ENCODE results near the gene MYOM3. TPM values are rescaled to one million over a fixed set of nuclear protein-coding genes. Genes with fewer than 3 reads are reported as not detected.

The MYOM3 gene
- polyA plus RNA-seq, 4 donors, result 21.5 to 27.1 (median 22.8) TPM

DNA sequence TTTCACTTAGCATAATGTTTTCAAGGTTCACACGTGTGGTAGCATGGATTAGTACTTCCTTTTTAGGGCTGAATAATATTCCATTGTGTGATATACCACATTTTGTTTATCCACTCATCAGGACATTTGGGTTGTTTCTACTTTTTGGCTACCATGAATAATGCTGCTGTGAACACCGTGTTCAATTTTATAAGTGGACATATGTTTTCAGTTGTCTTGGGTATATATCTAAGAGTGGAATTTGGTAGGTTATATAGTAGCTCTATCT lies 27.2 kb upstream of the MYOM3 start:
- DNase-seq (ENCODE audit: low read depth in 4 of 4, low spot score in 3 of 4), result no peak

DNA sequence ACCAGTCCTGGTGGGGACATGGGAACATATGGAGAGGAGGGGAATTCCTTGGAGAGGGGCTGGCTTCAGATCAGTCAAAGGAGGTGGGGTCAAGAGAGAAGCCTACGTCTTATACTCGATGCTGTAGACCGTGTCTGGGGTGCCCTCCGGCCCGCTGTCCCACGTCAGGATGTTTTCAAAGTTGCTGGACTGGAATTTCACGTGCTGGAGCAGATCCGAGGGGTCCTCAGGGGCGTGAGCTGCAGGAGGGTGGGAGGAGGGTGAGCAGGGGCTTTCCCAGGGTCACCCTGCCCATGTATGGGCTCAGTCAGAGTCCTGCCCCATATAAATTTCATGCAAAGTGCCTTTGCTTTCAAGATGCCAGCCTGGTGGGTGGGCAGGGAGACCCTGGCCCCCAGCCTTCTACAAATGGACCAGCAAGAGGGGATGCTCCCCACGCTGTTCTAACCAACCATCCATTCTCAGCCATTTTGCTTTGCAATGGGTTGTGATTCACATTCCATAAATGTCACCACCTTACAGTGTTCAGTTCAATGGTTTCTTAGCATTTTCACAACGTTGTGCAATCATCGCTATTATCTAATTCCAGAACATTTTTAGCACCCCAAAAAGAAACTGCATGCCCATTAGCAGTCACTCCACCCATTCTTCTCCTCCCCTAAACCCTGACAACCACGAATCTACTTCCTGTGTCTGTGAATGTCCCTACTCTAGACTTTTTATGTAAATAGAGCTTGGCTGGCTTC lies 26.7 kb upstream of the MYOM3 start:
- DNase-seq (ENCODE audit: low read depth in 4 of 4, low spot score in 3 of 4), result no peak

DNA sequence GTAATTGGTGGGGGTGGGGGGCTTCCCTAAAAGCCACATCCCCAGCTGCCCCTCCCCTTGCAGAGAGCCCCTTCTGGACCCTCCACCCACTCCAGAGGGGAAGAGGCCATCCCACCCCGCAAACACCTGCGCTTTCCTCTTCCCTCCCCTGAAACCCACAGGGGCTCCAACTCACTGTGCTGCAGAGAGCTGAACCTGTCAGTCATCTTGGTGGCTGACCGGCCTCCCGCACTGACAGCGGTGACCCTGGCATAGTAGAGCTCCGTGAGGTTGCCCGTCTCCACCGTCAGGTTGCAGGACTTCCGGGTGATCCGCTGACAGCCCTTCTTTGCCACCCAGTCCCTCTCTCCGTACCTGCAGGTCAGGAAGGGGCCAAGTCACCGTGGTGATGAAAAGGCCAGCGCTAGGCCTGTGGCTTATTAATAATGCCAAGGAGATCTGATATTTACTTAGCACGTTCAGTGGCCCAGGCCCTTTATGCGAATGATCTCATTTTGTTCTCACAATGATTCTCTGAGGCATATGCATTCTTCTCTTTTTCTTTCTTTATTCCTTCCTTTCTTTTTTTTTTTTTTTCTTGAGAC lies 25.1 kb upstream of the MYOM3 start:
- DNase-seq (ENCODE audit: low read depth in 4 of 4, low spot score in 3 of 4), result no peak

DNA sequence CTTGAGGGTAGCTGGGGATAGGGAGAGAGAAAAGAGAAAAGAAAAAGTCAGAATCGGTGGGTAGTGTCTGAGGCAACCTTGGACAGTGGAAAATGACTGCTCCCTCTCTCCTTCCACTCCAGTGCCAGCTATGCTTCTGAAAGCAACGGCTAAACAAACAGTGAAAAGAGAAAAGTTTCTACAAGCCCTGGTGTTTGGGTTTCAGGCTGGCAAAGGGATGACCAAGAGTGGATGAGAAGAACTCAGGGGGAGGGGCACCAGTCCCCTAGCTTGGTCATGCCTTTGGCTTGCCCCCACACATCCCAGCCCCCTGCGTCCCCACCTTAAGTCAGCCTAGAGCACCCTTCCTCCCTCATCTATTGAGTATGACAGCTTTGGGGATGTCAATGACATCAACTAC lies 22.4 kb upstream of the MYOM3 start:
- DNase-seq (ENCODE audit: low read depth in 4 of 4, low spot score in 3 of 4), result no peak

DNA sequence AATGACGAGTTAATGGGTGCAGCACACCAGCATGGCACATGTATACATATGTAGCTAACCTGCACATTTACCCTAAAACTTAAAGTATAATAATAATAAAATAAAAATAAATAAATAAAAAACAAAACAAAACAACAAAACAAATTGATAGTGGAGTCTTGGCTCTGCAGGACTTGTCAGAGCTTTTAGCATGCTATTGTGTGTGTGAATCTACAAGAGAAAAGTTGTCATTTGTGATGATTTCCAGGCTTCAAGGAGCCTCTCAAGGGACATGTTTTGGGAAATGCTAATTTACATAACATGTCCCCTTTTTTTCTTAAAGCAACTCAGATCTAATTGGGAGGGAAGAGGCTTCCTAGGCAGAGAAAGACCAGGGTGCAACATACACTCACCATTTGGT lies 21.9 kb upstream of the MYOM3 start:
- no peak for DNase-seq (ENCODE audit: low read depth in 4 of 4, low spot score in 3 of 4)

DNA sequence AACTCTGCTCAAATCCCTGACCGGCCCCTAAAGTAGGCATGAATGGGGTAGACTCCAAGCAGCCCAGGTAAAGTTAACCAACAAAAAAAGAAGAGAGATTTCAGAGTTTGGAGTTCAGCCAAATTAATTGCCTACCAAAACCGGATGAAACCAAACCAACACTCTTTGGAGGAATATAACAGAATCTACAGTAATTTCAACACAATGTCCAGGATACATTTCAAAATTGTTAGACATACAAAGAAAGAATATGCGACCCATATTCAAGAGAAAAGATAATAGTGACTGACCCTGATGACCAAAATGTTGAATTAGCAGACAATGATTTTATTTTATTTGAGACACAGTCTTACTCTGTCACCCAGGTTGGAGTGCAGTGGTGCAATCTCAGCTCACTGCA lies 18.4 kb upstream of the MYOM3 start:
- no peak for DNase-seq (ENCODE audit: low read depth in 4 of 4, low spot score in 3 of 4)

DNA sequence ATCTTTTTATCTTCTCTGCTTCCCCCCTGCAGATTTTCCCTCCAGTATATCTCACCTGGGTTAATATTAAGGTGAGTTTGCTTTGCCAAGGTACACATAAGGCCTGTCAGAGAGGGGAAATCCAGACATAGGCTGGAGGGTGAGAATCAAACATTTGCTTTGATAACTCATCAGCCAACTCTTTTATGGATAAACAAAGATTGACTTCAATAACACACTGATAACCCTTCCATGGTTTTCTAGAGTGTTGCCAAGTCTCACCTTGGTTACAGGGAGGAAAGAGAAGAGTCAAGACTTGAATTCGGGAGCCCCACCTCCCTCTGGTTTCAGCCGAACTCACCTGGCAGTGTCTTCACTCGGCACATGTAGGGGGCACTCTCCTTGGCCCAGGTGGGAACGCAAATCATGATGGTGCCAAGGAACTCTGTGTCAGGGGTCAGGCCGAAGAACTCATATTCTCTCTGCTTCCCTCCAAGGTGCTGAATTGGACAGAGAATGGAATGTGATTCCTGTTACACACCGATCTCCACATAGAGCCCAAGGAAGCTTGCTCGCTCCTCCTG lies 15.9 kb upstream of the MYOM3 start:
- no peak for DNase-seq (ENCODE audit: low read depth in 4 of 4, low spot score in 3 of 4)

DNA sequence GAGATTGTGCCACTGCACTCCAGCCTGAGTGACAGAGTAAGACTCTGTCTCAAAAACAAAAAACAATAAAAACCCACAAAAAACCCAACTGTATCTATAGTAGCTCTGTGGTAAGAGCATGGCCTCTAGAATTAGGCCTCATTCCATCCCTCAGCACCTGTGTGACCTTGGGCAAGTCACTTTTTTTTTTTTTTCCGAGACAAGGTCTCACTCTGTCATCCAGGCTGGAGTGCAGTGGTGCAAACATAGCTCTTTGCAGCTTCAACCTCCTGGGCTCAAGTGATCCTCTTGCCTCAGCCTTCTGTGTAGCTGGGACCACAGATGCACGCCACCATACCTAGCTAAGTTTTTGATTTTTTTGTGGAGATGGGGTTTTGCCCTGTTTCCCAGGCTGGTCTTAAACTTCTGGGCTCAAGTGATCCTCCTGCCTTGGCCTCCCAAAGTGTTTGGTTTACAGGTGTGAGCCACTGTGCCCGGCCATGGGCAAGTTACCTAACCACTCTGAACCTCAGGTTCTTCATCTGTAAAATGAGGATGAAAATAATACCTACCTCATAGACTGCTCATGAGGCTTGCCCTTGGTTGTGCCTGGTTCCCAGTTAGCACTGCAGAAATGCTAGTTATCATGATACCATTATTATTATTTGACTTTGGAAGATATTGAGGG lies 15.3 kb upstream of the MYOM3 start:
- DNase-seq (ENCODE audit: low read depth in 4 of 4, low spot score in 3 of 4), result no peak

DNA sequence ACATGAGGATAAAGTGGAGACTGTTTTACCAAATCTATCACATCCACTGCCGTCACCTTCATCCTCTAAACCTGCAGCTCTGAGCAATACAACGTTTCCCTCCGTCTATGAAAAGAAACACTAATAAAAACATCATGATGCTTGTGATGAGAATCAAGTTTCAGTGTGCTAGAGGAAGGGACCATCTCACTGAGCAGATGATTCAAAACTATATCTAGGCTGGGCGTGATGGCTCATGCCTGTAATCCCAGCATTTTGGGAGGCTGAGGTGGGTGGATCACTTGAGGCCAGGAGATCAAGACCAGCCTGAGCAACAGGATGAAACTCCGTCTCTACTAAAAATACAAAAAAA lies 14.7 kb upstream of the MYOM3 start:
- DNase-seq (ENCODE audit: low read depth in 4 of 4, low spot score in 3 of 4), result no peak

DNA sequence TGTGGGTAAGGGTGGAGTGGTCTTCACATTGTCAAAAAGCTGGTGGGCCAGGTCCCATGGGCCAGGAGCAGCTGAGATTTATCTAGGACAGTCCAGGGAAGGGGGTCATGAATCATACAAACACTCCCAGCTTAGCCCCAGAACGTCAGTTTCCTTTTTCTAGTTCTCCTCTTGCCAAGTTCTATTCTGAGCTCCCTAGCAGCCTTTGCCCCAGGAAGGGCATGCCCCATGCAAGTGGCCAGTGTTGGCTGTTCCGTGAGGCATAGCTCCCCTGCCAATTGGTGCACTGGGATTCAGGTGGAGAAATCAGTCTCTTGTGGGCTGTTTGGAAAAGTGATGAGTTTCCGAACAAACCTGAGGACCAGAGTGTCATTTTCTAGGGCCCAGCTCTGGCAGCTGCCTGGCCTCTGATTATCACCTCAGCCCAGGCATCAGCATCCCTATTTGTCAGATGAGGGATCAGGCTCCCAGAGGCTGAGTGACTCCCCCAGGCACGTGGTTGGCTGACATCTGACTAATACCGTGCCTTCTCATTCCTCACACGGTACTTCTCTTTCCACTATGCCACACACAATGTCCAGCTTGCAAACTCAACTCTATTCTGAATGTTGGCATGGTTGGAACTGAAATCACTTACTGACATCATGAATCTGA lies 14.2 kb upstream of the MYOM3 start:
- DNase-seq (ENCODE audit: low read depth in 4 of 4, low spot score in 3 of 4), result no peak

DNA sequence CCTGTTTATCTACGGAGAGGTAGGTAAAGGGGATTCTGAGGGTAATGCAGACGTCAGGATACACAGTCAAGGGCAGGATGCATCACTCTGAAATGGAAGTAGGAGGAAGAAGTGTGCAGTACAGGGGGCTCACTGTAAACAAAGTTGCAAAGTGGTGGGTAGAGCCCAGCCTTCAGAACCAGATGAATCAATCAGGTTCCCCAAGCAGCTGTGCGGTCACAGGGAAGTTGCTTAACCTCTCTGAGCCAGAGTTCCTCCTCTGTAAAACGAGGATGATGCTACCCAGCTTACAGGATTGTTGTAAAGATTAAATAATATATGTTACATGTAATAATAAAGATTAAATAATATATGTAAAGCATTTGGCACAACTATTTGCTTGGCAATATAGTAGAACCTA lies 13.5 kb upstream of the MYOM3 start:
- DNase-seq (ENCODE audit: low read depth in 4 of 4, low spot score in 3 of 4), result no peak

DNA sequence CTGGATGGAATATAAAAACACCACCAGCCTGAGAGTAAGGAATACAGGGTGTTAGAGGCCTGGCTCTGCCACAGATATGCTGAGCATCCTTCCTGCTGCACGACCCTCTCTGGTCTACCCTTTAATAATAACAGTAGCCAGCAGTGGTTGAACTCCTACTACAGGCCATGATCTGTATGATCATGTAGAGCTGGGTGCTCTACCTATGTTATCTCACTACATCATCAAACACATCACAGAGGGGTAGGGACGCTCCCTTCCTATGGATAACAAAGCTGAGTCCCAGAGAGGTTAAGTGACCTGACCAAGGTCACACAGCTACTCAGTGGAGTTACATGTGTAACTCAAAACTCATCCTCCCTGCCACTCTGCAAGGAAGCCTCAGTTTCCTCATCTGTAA lies 13.0 kb upstream of the MYOM3 start:
- DNase-seq (ENCODE audit: low read depth in 4 of 4, low spot score in 3 of 4), result no peak

DNA sequence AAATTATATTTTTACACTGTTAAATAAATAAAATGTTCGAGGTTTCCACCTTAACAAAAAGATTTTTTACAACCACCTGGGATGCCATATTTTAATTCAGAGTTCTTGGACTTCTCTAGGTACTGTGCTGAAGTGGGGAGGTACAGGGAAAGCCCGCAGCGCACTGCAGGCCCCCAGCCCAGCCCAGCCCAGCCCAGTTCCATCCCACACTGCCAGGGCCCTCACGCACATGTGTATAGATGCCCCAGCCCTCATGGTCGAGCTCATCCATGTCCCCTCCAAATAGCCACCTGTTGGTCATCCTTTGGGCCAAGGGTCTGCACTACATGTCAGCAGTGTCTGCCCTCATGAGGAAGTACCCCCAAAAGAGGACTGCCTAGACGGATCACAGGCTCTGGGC lies 11.7 kb upstream of the MYOM3 start:
- no peak for DNase-seq (ENCODE audit: low read depth in 4 of 4, low spot score in 3 of 4)

DNA sequence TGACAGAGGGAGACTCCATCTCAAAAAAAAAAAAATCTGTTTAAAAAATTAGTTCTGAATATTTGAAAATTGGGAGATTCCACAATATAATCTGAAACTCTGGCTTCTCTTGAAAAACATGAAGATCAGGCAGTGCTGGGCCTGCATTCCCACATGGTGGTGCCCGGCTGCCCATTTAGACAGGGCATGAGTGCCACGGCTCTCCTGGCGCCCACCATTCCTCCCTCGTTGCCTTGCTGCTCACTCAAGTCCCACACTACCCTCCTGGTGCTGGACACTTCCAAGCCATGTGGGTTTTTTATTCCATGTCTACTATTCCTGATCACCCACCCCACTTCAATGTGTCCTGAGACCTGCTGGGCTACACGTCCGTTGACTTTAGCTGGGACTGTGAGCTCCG lies 10.8 kb upstream of the MYOM3 start:
- no peak for DNase-seq (ENCODE audit: low read depth in 4 of 4, low spot score in 3 of 4)

DNA sequence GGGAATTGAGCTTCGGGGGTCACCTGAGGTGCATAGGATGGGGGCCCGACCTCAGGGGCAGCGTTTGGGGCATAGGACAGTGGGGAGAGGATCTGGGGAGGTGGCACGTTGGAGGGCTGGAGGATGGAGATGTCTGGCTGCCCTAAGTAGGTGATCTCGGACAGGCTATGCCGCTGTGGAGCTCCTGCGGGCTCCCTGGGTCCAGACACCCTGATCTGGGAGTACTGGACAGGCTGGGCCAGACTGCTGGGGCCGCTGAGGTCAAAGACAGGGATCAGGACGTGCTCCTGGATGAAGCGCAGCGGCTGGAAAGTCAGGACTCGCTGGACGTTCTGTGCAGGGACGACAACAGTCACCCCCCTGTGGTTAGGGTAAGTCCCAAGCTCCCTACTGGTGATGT lies 9.5 kb upstream of the MYOM3 start:
- no peak for DNase-seq (ENCODE audit: low read depth in 4 of 4, low spot score in 3 of 4)

DNA sequence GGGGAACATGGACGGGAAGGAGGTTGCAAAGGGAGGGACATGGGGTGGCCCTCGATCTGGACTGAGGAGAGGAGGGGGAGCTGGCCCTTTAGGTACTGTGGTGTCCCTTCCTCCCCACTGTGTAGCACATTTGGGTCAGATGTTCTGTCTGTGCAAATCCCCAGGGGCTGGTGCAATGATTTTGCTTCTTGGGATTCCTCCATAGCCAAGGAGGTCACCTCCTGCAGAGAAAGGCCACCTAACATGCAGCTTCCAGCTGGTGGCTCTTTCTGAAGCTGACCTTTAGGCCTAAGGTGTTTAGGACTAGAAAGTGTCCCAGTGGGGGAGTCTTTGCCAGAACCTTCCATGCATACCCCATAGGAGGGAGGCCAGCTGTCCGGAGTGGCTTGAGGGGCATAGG lies 9.0 kb upstream of the MYOM3 start:
- DNase-seq (ENCODE audit: low read depth in 4 of 4, low spot score in 3 of 4), result no peak

DNA sequence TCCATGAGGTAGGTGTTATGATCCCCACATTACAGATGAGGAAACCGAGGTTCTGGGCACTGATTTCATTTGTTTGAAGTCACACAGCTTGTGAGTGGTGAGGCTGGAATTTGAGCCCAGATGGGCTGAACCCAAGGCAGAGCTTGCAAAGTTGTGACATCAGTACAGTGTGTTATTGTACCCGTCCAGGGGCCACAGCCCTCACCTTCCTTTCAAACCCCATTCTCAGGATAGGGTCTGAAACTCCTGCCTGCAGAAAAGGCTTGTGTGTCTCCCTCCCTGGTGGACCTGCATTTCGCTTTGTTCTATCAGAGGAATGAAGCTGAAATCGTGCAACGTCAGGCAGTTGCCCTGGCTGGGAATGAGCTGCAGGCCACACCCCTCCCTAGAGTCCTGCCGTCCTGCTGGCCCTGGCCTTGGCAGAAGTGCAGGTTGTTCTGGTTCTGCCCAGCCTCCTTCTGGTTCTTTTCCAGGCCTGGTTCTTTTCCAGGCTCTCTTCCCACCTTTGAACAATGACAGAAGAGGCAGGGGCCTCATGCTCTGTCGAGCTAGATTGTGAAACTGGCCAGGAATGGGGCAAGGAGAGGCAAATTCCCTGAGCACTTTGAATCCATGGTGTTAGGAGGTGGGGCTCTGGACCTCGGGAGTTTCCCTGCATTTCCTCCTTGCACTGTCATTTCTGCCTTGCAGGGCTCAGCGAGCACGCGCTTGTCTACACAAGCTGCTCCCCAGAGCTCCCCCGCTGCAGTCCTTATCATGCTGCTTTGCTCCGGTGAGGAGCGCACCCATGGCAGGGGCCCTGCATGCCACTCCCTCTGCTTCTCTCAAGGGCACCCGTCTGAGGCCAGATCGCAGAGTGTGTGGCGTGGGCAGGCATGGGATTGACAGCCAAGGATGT lies 8.2 kb upstream of the MYOM3 start:
- no peak for DNase-seq (ENCODE audit: low read depth in 4 of 4, low spot score in 3 of 4)

DNA sequence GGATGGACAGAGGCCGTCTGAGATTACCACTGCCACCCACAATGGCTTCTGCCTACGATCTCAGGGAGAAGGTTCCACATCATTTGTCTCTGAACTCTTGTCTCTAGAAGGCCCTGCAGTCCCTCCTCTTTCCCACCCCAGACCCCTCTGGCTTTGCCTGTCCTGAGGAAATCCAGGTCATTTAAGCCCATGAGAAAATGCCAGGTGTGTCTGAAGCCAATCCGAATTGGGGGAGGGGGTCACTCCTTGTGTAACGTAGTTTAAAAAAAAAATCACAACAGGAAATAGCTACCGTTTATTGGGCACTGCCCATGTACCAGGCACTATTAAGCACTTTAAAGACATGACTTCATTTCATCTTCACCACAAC lies 7.5 kb upstream of the MYOM3 start:
- DNase-seq (ENCODE audit: low read depth in 4 of 4, low spot score in 3 of 4), result no peak

DNA sequence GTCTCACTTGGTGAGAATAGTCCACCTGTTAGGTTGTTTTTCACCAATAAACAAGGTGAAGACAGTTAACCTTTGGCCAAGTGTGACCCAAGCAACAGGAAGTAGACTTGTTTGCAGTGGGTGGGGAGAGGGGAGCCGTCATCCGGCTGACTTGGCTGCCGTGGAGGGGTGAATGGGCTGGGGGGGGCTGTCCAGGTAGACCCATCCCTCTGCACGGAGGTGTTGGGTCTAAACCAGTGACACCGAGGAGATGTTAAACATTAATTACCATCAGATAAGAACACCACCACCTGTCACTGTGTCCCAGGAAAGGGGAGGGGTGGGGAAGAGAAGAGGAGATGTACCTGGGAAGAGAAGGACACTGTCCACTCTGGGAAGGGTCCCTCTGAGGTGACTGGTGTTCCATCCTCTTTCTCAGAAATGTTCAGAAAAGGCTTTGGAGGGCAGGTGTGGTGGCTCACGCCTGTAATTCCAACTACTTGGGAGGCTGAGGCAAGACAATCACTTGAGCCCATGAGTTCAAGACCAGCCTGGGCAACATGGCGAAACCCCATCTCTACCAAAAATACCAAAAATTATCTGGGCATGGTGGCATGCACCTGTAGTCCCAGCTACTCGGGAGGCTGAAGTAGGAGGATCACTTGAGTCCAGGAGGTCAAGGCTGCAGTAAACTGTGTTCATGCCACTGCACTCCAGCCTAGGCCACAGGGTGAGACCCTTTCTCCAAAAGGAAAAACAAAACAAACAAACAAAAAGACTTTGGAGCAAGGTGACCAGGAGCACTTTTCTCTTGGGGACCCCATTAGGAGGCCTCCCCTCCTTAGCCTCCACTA lies 6.7 kb upstream of the MYOM3 start:
- no peak for DNase-seq (ENCODE audit: low read depth in 4 of 4, low spot score in 3 of 4)

Measured in right renal pelvis (tissue), 4 donors.